Measurements from ENCODE around the gene SRSF8.
"Not testable (repeated sequence)": the region's sequence is repeated elsewhere in the genome, so short reads cannot be mapped to it uniquely, and the experiment has no call there.

Gene SRSF8

GRCh38 chr11:95104856-95105255 is 38.1 kb downstream of the SRSF8 start:
- TF ChIP-seq ZFX (IDR thresholded peaks at IDR 0.05): no peak
- no peak for TF ChIP-seq CTCF (conservative IDR thresholded peaks at IDR 0.05)
- peak overlapping the region; percentile 16; the same call in 1 of the 2 replicates for H3K27ac ChIP-seq

- peak overlapping the region; percentile 81 for H3K27ac ChIP-seq
- TF ChIP-seq ZFX (IDR thresholded peaks at IDR 0.05) (no peak), CTCF (conservative IDR thresholded peaks at IDR 0.05) (no peak)
These were observed 41.5 kb downstream of the SRSF8 start for GRCh38 chr11:95108159-95108611.

GRCh38 chr11:95108671-95109551 is 42.2 kb downstream of the SRSF8 start:
- peak overlapping the region; percentile 81 for H3K27ac ChIP-seq
- TF ChIP-seq CTCF (conservative IDR thresholded peaks at IDR 0.05) (no peak), ZFX (IDR thresholded peaks at IDR 0.05) (no peak)

GRCh38 chr11:95111471-95111870 is 44.8 kb downstream of the SRSF8 start:
- not testable (repeated sequence) for H3K27ac ChIP-seq

- H3K27ac ChIP-seq: no peak overlapping the region
These were observed 45.3 kb downstream of the SRSF8 start for GRCh38 chr11:95111923-95112540.

GRCh38 chr11:95115597-95115996 is 48.9 kb downstream of the SRSF8 start:
- TF ChIP-seq ZFX (IDR thresholded peaks at IDR 0.05) (no peak), CTCF (conservative IDR thresholded peaks at IDR 0.05) (no peak)
- no peak overlapping the region for H3K27ac ChIP-seq

More at GRCh38 chr11:95111923-95112540, 45.3 kb downstream of the SRSF8 start:
- TF ChIP-seq ZFX (IDR thresholded peaks at IDR 0.05): no peak
- TF ChIP-seq CTCF (conservative IDR thresholded peaks at IDR 0.05): no peak

GRCh38 chr11:95119361-95120060 is 52.8 kb downstream of the SRSF8 start:
- TF ChIP-seq CTCF (conservative IDR thresholded peaks at IDR 0.05): no peak
- TF ChIP-seq ZFX (IDR thresholded peaks at IDR 0.05): no peak
- peak overlapping the region; percentile 29 for H3K27ac ChIP-seq
